Measurements from ENCODE around the gene SMARCA4. TPM values are rescaled to one million over a fixed set of nuclear protein-coding genes. Genes with fewer than 3 reads are reported as not detected.
"Not testable (repeated sequence)": the region's sequence is repeated elsewhere in the genome, so short reads cannot be mapped to it uniquely, and the experiment has no call there.

The SMARCA4 gene
- total and polyA plus RNA-seq, 7 experiments from 2014 or later: 11.8 to 126 (median 102) TPM

DNA sequence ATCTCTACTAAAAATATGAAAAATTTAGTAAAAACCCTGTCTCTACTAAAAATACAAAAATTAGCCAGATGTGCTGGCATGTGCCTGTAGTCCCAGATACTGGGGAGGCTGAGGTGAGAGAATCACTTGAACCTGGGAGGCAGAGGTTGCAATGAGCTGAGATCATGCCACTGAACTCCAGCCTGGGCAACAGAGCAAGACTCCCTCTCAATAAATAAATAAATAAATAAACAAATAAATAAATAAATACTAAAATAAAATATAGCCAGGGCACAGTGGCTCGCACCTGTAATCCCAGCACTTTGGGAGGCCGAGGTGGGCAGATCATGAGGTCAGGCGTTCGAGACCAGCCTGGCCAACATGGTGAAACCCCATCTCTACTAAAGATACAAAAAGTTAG is 17.4 kb upstream of the SMARCA4 start:
- H3K36me3 ChIP-seq (ENCODE audit: control insufficient read depth in 2 of 3, insufficient read depth in 3 of 3, low read length in 3 of 3); H3K4me1 ChIP-seq (ENCODE audit: control insufficient read depth in 2 of 2, insufficient read depth in 2 of 2, low read length in 2 of 2); H3K36me3 Mint-ChIP-seq; H3K27me3 ChIP-seq (ENCODE audit: control insufficient read depth in 2 of 2, insufficient read depth in 2 of 2, low read length in 2 of 2); H3K4me1 Mint-ChIP-seq; H3K4me3 Mint-ChIP-seq; ATAC-seq; POLR2A ChIA-PET; H3K27ac ChIP-seq (ENCODE audit: low read depth, low read length); H3K9me3 Mint-ChIP-seq; H3K27me3 Mint-ChIP-seq; H3K9me3 ChIP-seq (ENCODE audit: control insufficient read depth in 2 of 3, low read length in 3 of 3); DNase-seq; H3K27ac Mint-ChIP-seq; H3K4me3 ChIP-seq (ENCODE audit: low read length): not testable (repeated sequence)
- intact Hi-C loops (cut with micrococcal nuclease): loop anchor here (2.0 kb wide), 3 partner anchors 15 to 67 kb away; partner anchors contain the start of genes SMARCA4 (in 1 of the 2), TIMM29 (in 1 of the 2) and YIPF2 (in 1 of the 2)
- CTCF ChIA-PET: interaction anchor here (0.5 to 0.9 kb wide), 3 partner anchors 55 to 79 kb away, joined by 3 read pairs; no protein-coding TSS in a partner anchor

DNA sequence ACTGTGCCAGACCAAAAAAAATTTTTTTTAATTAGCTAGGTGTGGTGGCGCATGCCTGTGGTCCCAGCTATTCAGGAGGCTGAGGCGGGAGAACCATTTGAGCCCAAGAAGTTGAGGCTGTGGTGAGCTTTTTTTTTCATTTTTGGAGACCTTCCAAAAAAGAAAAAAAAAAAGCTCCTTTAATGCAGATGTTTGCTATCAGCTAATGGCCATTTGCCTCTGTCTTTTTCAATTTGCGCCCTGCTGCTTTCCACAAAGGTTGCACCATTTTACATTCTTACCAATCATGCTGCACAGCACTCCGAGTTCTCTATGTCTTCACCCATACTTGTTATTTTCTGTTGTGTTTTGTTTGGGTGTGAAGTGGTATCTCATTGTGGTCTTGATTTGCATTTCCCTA is 15.6 kb upstream of the SMARCA4 start:
- Histone ChIP-seq H3K36me3 (ENCODE audit: control insufficient read depth in 2 of 3, insufficient read depth in 3 of 3, low read length in 3 of 3) (no peaks in the 10 kb centered on the region), H3K27me3 (ENCODE audit: control insufficient read depth in 2 of 2, insufficient read depth in 2 of 2, low read length in 2 of 2) (no peaks in the 10 kb centered on the region), H3K4me1 (ENCODE audit: control insufficient read depth in 2 of 2, insufficient read depth in 2 of 2, low read length in 2 of 2) (no peaks in the 10 kb centered on the region), H3K9me3 (ENCODE audit: control insufficient read depth in 2 of 3, low read length in 3 of 3) (no peaks in the 10 kb centered on the region), H3K4me3 (ENCODE audit: low read length) (no peak overlapping the region), H3K27ac (ENCODE audit: low read depth, low read length) (no peak overlapping the region)
- CTCF ChIA-PET: interaction anchor here (1.3 kb wide), 1 partner anchor 91 kb away, joined by 5 read pairs; no protein-coding TSS in a partner anchor
- no peak for DNase-seq
- H3K36me3 Mint-ChIP-seq: no peaks in the 10 kb centered on the region
- POLR2A ChIA-PET: interaction anchor here (0.5 kb wide), 1 partner anchor 16 kb away, joined by 3 read pairs; no protein-coding TSS in a partner anchor
- no peaks in the 10 kb centered on the region for H3K9me3 Mint-ChIP-seq
- H3K27me3 Mint-ChIP-seq: no peaks in the 10 kb centered on the region
- H3K27ac Mint-ChIP-seq: no peak overlapping the region
- no peak overlapping the region for H3K4me3 Mint-ChIP-seq
- intact Hi-C loops (cut with micrococcal nuclease): no loop called here
- H3K4me1 Mint-ChIP-seq: peaks cover 0 to 9% (median 5%) of the 10 kb centered on the region in 7 donors
- ATAC-seq: no peak

DNA sequence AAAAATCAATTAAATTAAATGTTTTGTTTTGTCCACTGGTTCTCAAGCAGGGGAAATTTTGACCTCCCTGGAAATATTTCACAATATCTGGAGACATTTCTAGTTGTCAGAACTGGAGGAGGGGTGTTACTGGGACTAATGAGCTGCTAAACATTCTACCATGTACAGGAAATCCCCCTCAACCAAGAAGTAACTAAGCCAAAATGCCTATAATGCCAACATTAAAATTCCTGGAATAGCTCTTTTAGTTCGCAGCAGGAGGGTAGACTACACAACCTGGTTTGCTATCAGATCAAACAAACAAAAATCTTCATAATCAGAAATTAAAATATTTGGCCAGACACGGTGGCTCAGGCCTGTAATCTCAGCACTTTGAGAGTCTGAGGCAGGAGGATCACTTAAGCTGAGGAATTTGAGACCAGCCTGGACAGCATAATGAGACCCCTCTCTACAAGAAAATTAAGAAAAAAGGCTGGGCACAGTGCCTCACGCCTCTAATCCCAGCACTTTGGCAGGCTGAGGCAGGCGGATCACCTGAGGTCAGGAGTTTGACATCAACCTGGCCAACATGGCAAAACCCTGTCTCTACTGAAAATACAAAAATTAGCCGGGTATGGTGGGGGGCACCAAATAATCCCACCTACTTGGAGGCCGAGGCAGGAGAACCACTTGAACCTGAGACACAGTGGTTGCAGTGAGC is 13.7 kb upstream of the SMARCA4 start:
- no peaks in the 10 kb centered on the region for H3K4me1 ChIP-seq (ENCODE audit: control insufficient read depth in 2 of 2, insufficient read depth in 2 of 2, low read length in 2 of 2)
- CTCF ChIA-PET: no interaction called here
- no peak overlapping the region for H3K4me3 Mint-ChIP-seq
- H3K27me3 ChIP-seq (ENCODE audit: control insufficient read depth in 2 of 2, insufficient read depth in 2 of 2, low read length in 2 of 2): no peaks in the 10 kb centered on the region
- peaks cover 0 to 6% (median 2%) of the 10 kb centered on the region in 7 donors for H3K4me1 Mint-ChIP-seq
- no peaks in the 10 kb centered on the region for H3K27me3 Mint-ChIP-seq
- no peaks in the 10 kb centered on the region for H3K36me3 Mint-ChIP-seq
- H3K9me3 ChIP-seq (ENCODE audit: control insufficient read depth in 2 of 3, low read length in 3 of 3): no peaks in the 10 kb centered on the region
- POLR2A ChIA-PET: no interaction called here
- no peak overlapping the region for H3K4me3 ChIP-seq (ENCODE audit: low read length)
- no peak overlapping the region for H3K27ac ChIP-seq (ENCODE audit: low read depth, low read length)
- intact Hi-C loops (cut with micrococcal nuclease): no loop called here
- H3K36me3 ChIP-seq (ENCODE audit: control insufficient read depth in 2 of 3, insufficient read depth in 3 of 3, low read length in 3 of 3): no peaks in the 10 kb centered on the region
- DNase-seq (no peak), ATAC-seq (no peak)
- no peak overlapping the region for H3K27ac Mint-ChIP-seq
- H3K9me3 Mint-ChIP-seq: no peaks in the 10 kb centered on the region

DNA sequence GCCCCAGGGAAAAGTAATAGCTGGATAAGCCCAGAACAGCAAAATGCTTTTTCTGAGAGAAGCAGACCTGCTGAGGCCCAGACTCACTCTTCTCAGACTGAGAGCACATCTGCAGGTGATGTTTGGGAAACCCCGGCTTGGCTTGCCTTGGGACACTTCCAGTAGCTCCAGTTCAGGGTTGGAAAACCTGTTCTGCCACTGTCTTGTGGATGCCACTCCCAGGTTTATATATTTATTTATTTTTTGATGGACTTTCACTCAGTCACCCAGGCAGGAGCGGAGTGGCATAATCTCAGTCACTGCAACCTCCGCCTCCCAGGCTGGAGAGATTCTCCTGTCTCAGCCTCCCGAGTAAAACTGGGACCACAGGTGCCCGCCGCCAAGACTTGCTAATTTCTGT is 8.0 kb upstream of the SMARCA4 start:
- H3K36me3 Mint-ChIP-seq: no peaks in the 10 kb centered on the region
- no peaks in the 10 kb centered on the region for H3K27me3 Mint-ChIP-seq
- CTCF ChIA-PET: no interaction called here
- intact Hi-C loops (cut with micrococcal nuclease): no loop called here
- Histone ChIP-seq H3K27ac (ENCODE audit: low read depth, low read length) (no peak overlapping the region), H3K4me1 (ENCODE audit: control insufficient read depth in 2 of 2, insufficient read depth in 2 of 2, low read length in 2 of 2) (no peaks in the 10 kb centered on the region), H3K36me3 (ENCODE audit: control insufficient read depth in 2 of 3, insufficient read depth in 3 of 3, low read length in 3 of 3) (no peaks in the 10 kb centered on the region), H3K27me3 (ENCODE audit: control insufficient read depth in 2 of 2, insufficient read depth in 2 of 2, low read length in 2 of 2) (no peaks in the 10 kb centered on the region), H3K9me3 (ENCODE audit: control insufficient read depth in 2 of 3, low read length in 3 of 3) (no peaks in the 10 kb centered on the region), H3K4me3 (ENCODE audit: low read length) (no peak overlapping the region)
- H3K4me3 Mint-ChIP-seq: no peak overlapping the region
- peaks cover 0 to 6% (median 0%) of the 10 kb centered on the region in 7 donors for H3K4me1 Mint-ChIP-seq
- no peaks in the 10 kb centered on the region for H3K9me3 Mint-ChIP-seq
- no peak overlapping the region for H3K27ac Mint-ChIP-seq
- DNase-seq: no peak
- POLR2A ChIA-PET: no interaction called here
- no peak for ATAC-seq

DNA sequence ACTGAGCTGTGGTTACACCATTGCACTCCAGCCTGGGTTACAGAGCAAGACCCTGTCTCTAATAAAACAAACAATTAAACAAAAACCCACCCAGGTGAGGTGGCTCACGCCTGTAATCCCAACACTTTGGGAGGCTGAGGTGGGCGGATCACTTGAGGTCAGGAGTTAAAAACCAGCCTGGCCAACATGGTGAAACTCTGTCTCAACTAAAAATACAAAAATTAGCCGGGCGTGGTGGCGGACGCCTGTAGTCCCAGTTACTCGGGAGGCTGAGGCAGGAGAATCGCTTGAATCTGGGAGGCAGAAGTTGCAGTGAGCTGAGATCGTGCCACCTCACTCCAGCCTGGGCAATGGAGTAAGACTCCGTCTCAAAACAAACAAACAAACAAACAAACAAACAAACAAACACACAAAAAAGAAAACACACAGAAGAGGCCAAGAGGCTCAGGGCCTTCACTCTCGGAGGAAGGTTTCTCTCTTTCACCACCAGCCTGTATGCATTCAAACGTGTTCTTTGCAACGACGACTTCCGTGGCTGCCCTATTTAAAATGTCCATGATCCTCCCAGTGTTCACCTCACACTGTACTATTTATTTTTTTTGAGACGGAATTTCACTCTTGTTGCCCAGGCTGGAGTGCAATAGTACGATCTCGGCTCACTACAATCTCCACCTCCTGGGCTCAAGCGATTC is 1.4 kb upstream of the SMARCA4 start:
- peaks cover 22 to 34% (median 30%) of the 10 kb centered on the region in 7 donors for H3K4me1 Mint-ChIP-seq
- intact Hi-C loops (cut with micrococcal nuclease); H3K27me3 Mint-ChIP-seq; H3K9me3 Mint-ChIP-seq; H3K27me3 ChIP-seq (ENCODE audit: control insufficient read depth in 2 of 2, insufficient read depth in 2 of 2, low read length in 2 of 2); ATAC-seq; DNase-seq; H3K9me3 ChIP-seq (ENCODE audit: control insufficient read depth in 2 of 3, low read length in 3 of 3); H3K36me3 Mint-ChIP-seq; H3K36me3 ChIP-seq (ENCODE audit: control insufficient read depth in 2 of 3, insufficient read depth in 3 of 3, low read length in 3 of 3); H3K4me3 ChIP-seq (ENCODE audit: low read length): not testable (repeated sequence)
- Histone ChIP-seq H3K4me1 (ENCODE audit: control insufficient read depth in 2 of 2, insufficient read depth in 2 of 2, low read length in 2 of 2) (peaks cover 28 to 33% of the 10 kb centered on the region in 2 donors), H3K27ac (ENCODE audit: low read depth, low read length) (peak overlapping the region; percentile 89)
- H3K4me3 Mint-ChIP-seq: peak overlapping the region; percentile 18 to 94 (median 85)
- CTCF ChIA-PET: interaction anchor here (0.6 to 1.8 kb wide), 4 partner anchors 17 to 167 kb away, joined by 3 to 7 read pairs (median 6); no protein-coding TSS in a partner anchor
- POLR2A ChIA-PET: interaction anchor here (0.6 to 2.2 kb wide), 3 partner anchors 29 to 130 kb away, joined by 3 to 9 read pairs (median 4); partner anchors contain the start of genes LDLR, TIMM29 and YIPF2
- H3K27ac Mint-ChIP-seq: peak overlapping the region in 8 of 9 donors; percentile 78 to 94 (median 92)

DNA sequence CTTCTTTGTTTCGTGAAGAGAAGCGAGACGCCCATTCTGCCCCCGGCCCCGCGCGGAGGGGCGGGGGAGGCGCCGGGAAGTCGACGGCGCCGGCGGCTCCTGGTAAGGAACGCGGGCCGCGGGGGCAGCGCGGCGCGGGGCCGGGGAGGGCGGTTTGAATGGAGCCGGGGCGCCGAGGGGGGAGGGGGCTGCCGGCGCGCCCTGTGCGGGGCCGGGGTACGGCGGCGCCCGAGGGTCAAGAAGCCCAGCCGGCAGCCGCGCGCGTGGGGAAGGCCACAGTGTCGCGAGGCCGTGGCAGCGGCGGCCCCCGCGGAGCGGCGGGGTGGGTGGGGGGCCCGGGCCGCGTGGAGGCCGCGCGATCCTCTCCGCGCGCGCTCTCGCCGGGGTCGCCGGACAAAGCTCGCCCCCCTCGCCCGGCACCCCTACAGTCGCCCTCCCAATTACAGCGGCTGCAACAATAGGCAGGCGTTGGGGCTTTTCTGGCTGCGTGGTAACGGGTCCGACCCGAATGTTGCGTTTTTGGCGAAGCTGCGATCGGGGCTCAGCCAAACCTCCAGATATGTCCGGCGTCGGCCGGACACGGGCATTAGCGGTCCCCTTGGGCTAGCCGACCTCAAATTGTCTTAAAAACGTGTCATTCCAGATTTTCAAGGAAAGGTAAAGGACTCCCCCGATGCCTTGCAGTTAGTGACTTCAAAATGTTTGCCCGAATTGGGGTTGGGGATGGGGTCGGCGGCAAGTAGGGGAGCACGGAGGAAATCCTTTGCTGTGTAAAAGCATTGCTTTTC is 437 bp downstream of the SMARCA4 start:
- no peaks in the 10 kb centered on the region for H3K27me3 Mint-ChIP-seq
- intact Hi-C loops (cut with micrococcal nuclease): loop anchor here (1.0 to 5.0 kb wide), 10 partner anchors 18 to 628 kb away; partner anchors contain the start of genes ILF3 (in 2 of the 2), ATG4D (in 1 of the 2), CDKN2D (in 1 of the 2) and KRI1 (in 1 of the 2)
- ATAC-seq (peak; percentile 54), DNase-seq (peak in 3 of 9 donors; percentile 13 to 22 (median 19))
- CTCF ChIA-PET: interaction anchor here (1.7 kb wide), 1 partner anchor 19 kb away, joined by 3 read pairs; no protein-coding TSS in a partner anchor
- peak overlapping the region; percentile 82 for H3K27ac ChIP-seq (ENCODE audit: low read depth, low read length)
- H3K4me1 Mint-ChIP-seq: peaks cover 24 to 47% (median 37%) of the 10 kb centered on the region in 7 donors
- no peaks in the 10 kb centered on the region for H3K27me3 ChIP-seq (ENCODE audit: control insufficient read depth in 2 of 2, insufficient read depth in 2 of 2, low read length in 2 of 2)
- no peaks in the 10 kb centered on the region for H3K9me3 ChIP-seq (ENCODE audit: control insufficient read depth in 2 of 3, low read length in 3 of 3)
- H3K4me3 ChIP-seq (ENCODE audit: low read length): peak overlapping the region; percentile 70
- H3K36me3 ChIP-seq (ENCODE audit: control insufficient read depth in 2 of 3, insufficient read depth in 3 of 3, low read length in 3 of 3): no peaks in the 10 kb centered on the region
- peak overlapping the region; percentile 79 to 94 (median 89) for H3K27ac Mint-ChIP-seq
- H3K4me1 ChIP-seq (ENCODE audit: control insufficient read depth in 2 of 2, insufficient read depth in 2 of 2, low read length in 2 of 2): peaks cover 28 to 33% of the 10 kb centered on the region in 2 donors
- H3K36me3 Mint-ChIP-seq: peaks cover 0 to 3% (median 0%) of the 10 kb centered on the region in 5 donors
- peak overlapping the region; percentile 84 to 94 (median 90) for H3K4me3 Mint-ChIP-seq
- H3K9me3 Mint-ChIP-seq: no peaks in the 10 kb centered on the region
- POLR2A ChIA-PET: interaction anchor here (1.0 to 2.2 kb wide), 2 partner anchors 34 to 126 kb away, joined by 4 to 9 read pairs; partner anchors contain the start of genes TIMM29, TMED1 and YIPF2

Data from naive thymus-derived CD4-positive, alpha-beta T cell (primary cell).